ENCODE results near the gene MSANTD1. TPM values are rescaled to one million over a fixed set of nuclear protein-coding genes. Genes with fewer than 3 reads are reported as not detected.

The MSANTD1 gene
- total and polyA plus RNA-seq, 2 of the 8 experiments (the other 6 are each of a cell fraction or from before 2014, with no cell fraction given), result 0.23 to 0.45 TPM

DNA sequence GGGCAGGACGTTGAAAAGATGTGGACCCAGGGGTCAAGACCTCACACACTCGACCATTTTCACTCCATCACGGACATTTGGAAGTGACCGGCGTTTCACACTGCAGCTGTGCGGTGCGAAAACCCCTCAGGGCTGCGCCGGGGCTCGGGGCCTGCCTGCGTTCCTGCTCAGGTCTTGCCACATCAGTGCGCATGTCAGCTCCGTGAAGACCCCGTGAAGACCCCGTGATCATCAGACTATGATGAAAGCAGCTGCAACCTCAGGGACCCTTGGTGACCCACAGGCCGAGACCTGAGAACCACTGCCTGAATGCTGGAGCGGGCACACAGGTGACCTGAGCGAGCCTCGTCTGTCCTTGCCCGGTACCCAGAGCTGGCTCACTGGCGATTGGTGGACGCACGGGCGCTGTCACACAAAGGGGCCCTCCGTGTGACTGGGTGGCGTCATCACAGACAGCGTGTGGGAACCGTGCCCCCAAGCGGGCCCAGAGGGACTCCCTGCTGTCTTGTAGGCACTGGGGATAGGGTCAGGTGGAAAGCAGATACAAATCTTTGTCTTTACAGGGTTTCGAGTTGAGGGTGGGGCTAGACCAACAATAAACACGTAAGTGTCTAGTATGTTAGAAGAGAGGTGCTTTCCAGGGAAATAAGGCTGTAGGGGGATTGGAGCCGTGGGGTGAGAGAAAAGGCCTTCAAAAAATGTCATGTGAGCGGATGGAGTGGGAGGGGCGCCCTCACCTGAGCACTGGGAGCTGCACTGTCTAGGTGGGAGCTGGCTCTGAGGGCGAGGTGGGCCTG, 12.7 kb downstream of the MSANTD1 start:
- Histone ChIP-seq H3K27me3 (replicated peaks in 1 of 4; ENCODE audit: control insufficient read depth in 3 of 4, extremely low read depth in 1 of 4, insufficient read depth in 3 of 4, low read length in 3 of 4) (no peaks in the 10 kb centered on the region; a peak in 2 of 7 replicates), H3K4ac (replicated peaks; ENCODE audit: insufficient read length, low read depth, low read length) (no peak overlapping the region), H2AK5ac (ENCODE audit: low read depth, low read length) (no peak overlapping the region), H2BK15ac (ENCODE audit: low read length) (no peak overlapping the region), H4K20me1 (replicated peaks in 1 of 2; ENCODE audit: control insufficient read depth in 1 of 2, insufficient read depth in 2 of 2, low read length in 2 of 2) (peaks cover 0 to 1% of the 10 kb centered on the region in 2 experiments), H3K79me2 (ENCODE audit: control insufficient read depth in 1 of 2, insufficient read depth in 2 of 2, low read length in 2 of 2) (no peaks in the 10 kb centered on the region), H3K23ac (ENCODE audit: insufficient read length) (no peak overlapping the region), H2BK5ac (ENCODE audit: low read depth, low read length) (no peak overlapping the region), H3K27ac (ENCODE audit: low read depth, low read length) (no peak overlapping the region), H3K4me2 (ENCODE audit: insufficient read depth in 1 of 2, low read depth in 2 of 2, low read length in 2 of 2) (no peak overlapping the region), H2AFZ (ENCODE audit: low read length) (no peak overlapping the region), H3K36me3 (ENCODE audit: control insufficient read depth in 2 of 4, insufficient read depth in 4 of 4, low read length in 3 of 4) (no peaks in the 10 kb centered on the region), H3K79me1 (ENCODE audit: low read depth, low read length) (no peaks in the 10 kb centered on the region), H2BK20ac (ENCODE audit: low read length) (no peak overlapping the region), H3K18ac (ENCODE audit: extremely low read depth, low read length) (no peak overlapping the region), H3K56ac (replicated peaks; ENCODE audit: insufficient read length, low read depth, low read length) (no peak overlapping the region), H3K4me3 (ENCODE audit: extremely low read depth in 1 of 4, insufficient read depth in 2 of 4, low read depth in 3 of 4, low read length in 4 of 4) (no peak overlapping the region), H3K23me2 (ENCODE audit: low read depth, low read length) (no peaks in the 10 kb centered on the region), H2BK120ac (replicated peaks; ENCODE audit: low read depth, low read length) (no peak overlapping the region), H3K9ac (replicated peaks in 1 of 4; ENCODE audit: extremely low read depth in 1 of 4, low read depth in 3 of 4, low read length in 3 of 4) (no peak overlapping the region), H4K91ac (replicated peaks; ENCODE audit: insufficient read length, low read length) (no peak overlapping the region), H3K9me3 (ENCODE audit: insufficient read depth in 2 of 2, low read depth in 1 of 2, low read length in 1 of 2) (no peaks in the 10 kb centered on the region), H3K14ac (ENCODE audit: insufficient read length) (no peak overlapping the region), H4K5ac (ENCODE audit: insufficient read length, low read depth, low read length) (no peak overlapping the region), H4K8ac (ENCODE audit: extremely low read depth, insufficient read depth, low read length) (peak overlapping the region; percentile 75; the same call in 1 of the 2 replicates), H3K4me1 (replicated peaks in 1 of 4; ENCODE audit: control insufficient read depth in 3 of 4, insufficient read depth in 4 of 4, low read length in 3 of 4) (no peaks in the 10 kb centered on the region; a peak in 1 of 7 replicates), H2BK12ac (ENCODE audit: low read depth, low read length) (0 out of 2 replicates have a peak overlapping the region, but pooled peaks have one; percentile 9)
- POLR2A ChIA-PET (ENCODE audit: partially characterized antibody), result no interaction called here
- peak in 1 of 2 experiments; percentile 37 for DNase-seq (ENCODE audit: low read depth in 1 of 2, low spot score in 2 of 2)
- FAIRE-seq, result no peak
- CTCF ChIA-PET (ENCODE audit: partially characterized antibody), result interaction anchor here (1.3 to 1.9 kb wide), 2 partner anchors 57 to 219 kb away, joined by 4 to 5 read pairs; no protein-coding TSS in a partner anchor
- WGBS, 2 experiments (ENCODE audit: extremely low coverage in 1 of 2, insufficient coverage in 1 of 2, insufficient read length in 1 of 2, insufficient replicate concordance in 2 of 2, low coverage in 1 of 2, low lambda C conversion rate in 2 of 2, missing lambda C conversion rate in 1 of 2), result 89% methylated on average over 35 of the region's 35 CpGs; no CpG with 5 or more reads in 1 of the 2 experiments
- no peak for TF ChIP-seq SAP30 (IDR thresholded peaks at IDR 0.05; ENCODE audit: insufficient read depth, insufficient replicate concordance, low read length)
- TF ChIP-seq, protein P1, sequence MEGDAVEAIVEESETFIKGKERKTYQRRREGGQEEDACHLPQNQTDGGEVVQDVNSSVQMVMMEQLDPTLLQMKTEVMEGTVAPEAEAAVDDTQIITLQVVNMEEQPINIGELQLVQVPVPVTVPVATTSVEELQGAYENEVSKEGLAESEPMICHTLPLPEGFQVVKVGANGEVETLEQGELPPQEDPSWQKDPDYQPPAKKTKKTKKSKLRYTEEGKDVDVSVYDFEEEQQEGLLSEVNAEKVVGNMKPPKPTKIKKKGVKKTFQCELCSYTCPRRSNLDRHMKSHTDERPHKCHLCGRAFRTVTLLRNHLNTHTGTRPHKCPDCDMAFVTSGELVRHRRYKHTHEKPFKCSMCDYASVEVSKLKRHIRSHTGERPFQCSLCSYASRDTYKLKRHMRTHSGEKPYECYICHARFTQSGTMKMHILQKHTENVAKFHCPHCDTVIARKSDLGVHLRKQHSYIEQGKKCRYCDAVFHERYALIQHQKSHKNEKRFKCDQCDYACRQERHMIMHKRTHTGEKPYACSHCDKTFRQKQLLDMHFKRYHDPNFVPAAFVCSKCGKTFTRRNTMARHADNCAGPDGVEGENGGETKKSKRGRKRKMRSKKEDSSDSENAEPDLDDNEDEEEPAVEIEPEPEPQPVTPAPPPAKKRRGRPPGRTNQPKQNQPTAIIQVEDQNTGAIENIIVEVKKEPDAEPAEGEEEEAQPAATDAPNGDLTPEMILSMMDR (IDR thresholded peaks at IDR 0.05; ENCODE audit: control extremely low read depth in 1 of 3, insufficient read depth in 1 of 3, low read depth in 1 of 3, low read length in 3 of 3), result no peak
- TF ChIP-seq GTF2F1 (IDR thresholded peaks at IDR 0.05; ENCODE audit: borderline replicate concordance, low read depth, low read length), result no peak
- no peak for TF ChIP-seq CEBPB (IDR thresholded peaks at IDR 0.05; ENCODE audit: low read depth, low read length)
- TF ChIP-seq POLR2AphosphoS5 (IDR thresholded peaks at IDR 0.05; ENCODE audit: low read depth, low read length), result no peak
- no peak for TF ChIP-seq POLR2A (IDR thresholded peaks at IDR 0.05; ENCODE audit: control extremely low read depth in 1 of 2, low read depth in 2 of 2, low read length in 2 of 2)
- TF ChIP-seq TEAD4 (IDR thresholded peaks at IDR 0.05; ENCODE audit: low read depth, low read length), result no peak
- TF ChIP-seq SP1 (IDR thresholded peaks at IDR 0.05; ENCODE audit: low read depth, low read length), result no peak
- TF ChIP-seq JUN (IDR thresholded peaks at IDR 0.05; ENCODE audit: low read depth, low read length), result no peak
- no peak for TF ChIP-seq RNF2 (IDR thresholded peaks at IDR 0.05; ENCODE audit: borderline replicate concordance, low read depth, low read length, missing control alignments, poor library complexity, severe bottlenecking)

Measured in H1 (cell line).